Kidney (tissue), 14 donors: Measurements from ENCODE around the gene CCDC12. TPM values are rescaled to one million over a fixed set of nuclear protein-coding genes. Genes with fewer than 3 reads are reported as not detected.

Experiments
- DNase-seq, 5 donors: peaks; one replicate each; pipeline ENCODE4 v3.0.0-alpha.2; 2013 to 2020
- FAIRE-seq: peaks from 2 replicates; lab custom pipeline; 2012; peaks lifted over from hg19 to GRCh38; lab: Jason Lieb, UNC
- H3K27ac ChIP-seq, 2 donors: one replicate each; pipeline ENCODE4 v1.7.0; 2013; ENCODE audit warnings: low read depth in 2 of 2, low read length in 2 of 2, inconsistent platforms in 1 of 2
- H3K27me3 ChIP-seq: one replicate; pipeline ENCODE4 v1.7.1; 2013; ENCODE audit warnings: low read length, inconsistent platforms; ENCODE audit not compliant: control insufficient read depth, insufficient read depth
- H3K36me3 ChIP-seq, 3 donors: one replicate each; pipeline versions ENCODE4 v1.7.0 to v1.7.1; 2013; ENCODE audit warnings: low read length in 3 of 3, control low read depth in 1 of 3, inconsistent platforms in 1 of 3; ENCODE audit not compliant: insufficient read depth in 3 of 3, control insufficient read depth in 2 of 3
- H3K4me1 ChIP-seq, 3 donors: one replicate each; pipeline versions ENCODE4 v1.7.0 to v1.7.1; 2013; ENCODE audit warnings: low read length in 3 of 3, inconsistent platforms in 1 of 3, low read depth in 1 of 3; ENCODE audit not compliant: control insufficient read depth in 2 of 3, insufficient read depth in 2 of 3
- H3K4me3 ChIP-seq, 3 donors: one replicate each; pipeline versions ENCODE4 v1.7.0 to v1.8.1; 2013; ENCODE audit warnings: low read length in 3 of 3, control low read depth in 1 of 3, inconsistent platforms in 1 of 3
- H3K9ac ChIP-seq, 3 donors: one replicate each; pipeline versions ENCODE4 v1.7.0 to v1.7.1; 2013; ENCODE audit warnings: low read length in 3 of 3, control low read depth in 1 of 3, inconsistent platforms in 1 of 3
- H3K9me3 ChIP-seq, 3 donors: one replicate each; pipeline versions ENCODE4 v1.7.0 to v1.7.1; 2013; ENCODE audit warnings: low read length in 3 of 3, control low read depth in 1 of 3, inconsistent platforms in 1 of 3; ENCODE audit not compliant: control insufficient read depth in 2 of 3, insufficient read depth in 1 of 3
- CTCF ChIP-seq: IDR thresholded peaks from 3 replicates; pipeline ENCODE4 v1.5.1; 2012; ENCODE audit warnings: mild to moderate bottlenecking, moderate library complexity, borderline replicate concordance; ENCODE audit not compliant: insufficient read depth; ENCODE audit errors: extremely low read depth
- intact Hi-C: fragments of 100-400 bp; cut with DNase I; formaldehyde crosslinking; loops from one replicate; pipeline ENCODE4 v1.11.1; 2022
- polyA plus RNA-seq: library from polyadenylated mRNA; stranded (reverse); fragments of 350-450 nt; fragmentation: Illumina TruSeq; extraction: RNeasy Lipid Tissue Mini Kit (QIAGEN cat#74804); gene quantifications from one replicate; pipeline ENCODE4 v1.2.3, GENCODE V29; 2014; ENCODE audit warnings: low read depth, low replicate concordance; ENCODE audit not compliant: insufficient read depth
- total RNA-seq: library from RNA; stranded (reverse); fragmentation: NEBNext Ultra II Directional; extraction: Animal tissue kit (Norgen Biotek cat#: 25700); gene quantifications from one replicate; pipeline ENCODE4 v1.2.1, GENCODE V29; 2021
- donor health status: control.
- donor health status: control.
- donor health status: control.
- donor health status: control.
- donor health status: control.
- donor health status: DM: yes; HTN: yes; CAD: no.
- donor health status: Normal renal cell carcinoma (clear cell type).

The CCDC12 gene
- total and polyA plus RNA-seq, 2 donors from 2014 or later, result 59.7 to 85.6 TPM

- peak overlapping the region in 1 of 2 donors; percentile 57 for H3K27ac ChIP-seq
- intact Hi-C loops, result loop anchor here (10.0 kb wide), 1 partner anchor 69 kb away; no protein-coding TSS in a partner anchor
Measured at GRCh38 chr3:46925585-46925934, 51.0 kb downstream of the CCDC12 start.

GRCh38 chr3:46924921-46925584 lies 51.5 kb downstream of the CCDC12 start:
- intact Hi-C loops, result loop anchor here (10.0 kb wide), 1 partner anchor 70 kb away; no protein-coding TSS in a partner anchor
- Histone ChIP-seq H3K27me3 (no peaks in the 10 kb centered on the region), H3K4me3 (no peak overlapping the region), H3K36me3 (peaks cover 2 to 40% (median 39%) of the 10 kb centered on the region in 3 donors), H3K9ac (no peak overlapping the region), H3K4me1 (peaks cover 0 to 27% (median 21%) of the 10 kb centered on the region in 3 donors), H3K9me3 (no peaks in the 10 kb centered on the region), H3K27ac (peak overlapping the region in 1 of 2 donors; percentile 5)
- FAIRE-seq, result no peak
- TF ChIP-seq CTCF, result no peak
- DNase-seq, result peak in 1 of 5 donors; percentile 70

More at GRCh38 chr3:46925585-46925934, 51.0 kb downstream of the CCDC12 start:
- H3K4me3 ChIP-seq, result no peak overlapping the region
- H3K9me3 ChIP-seq, result no peaks in the 10 kb centered on the region
- no peak overlapping the region for H3K9ac ChIP-seq
- H3K36me3 ChIP-seq, result peaks cover 2 to 40% (median 35%) of the 10 kb centered on the region in 3 donors
- H3K4me1 ChIP-seq, result peaks cover 0 to 32% (median 26%) of the 10 kb centered on the region in 3 donors
- H3K27me3 ChIP-seq, result no peaks in the 10 kb centered on the region
- TF ChIP-seq CTCF, result no peak
- FAIRE-seq (no peak), DNase-seq (peak in 1 of 5 donors; percentile 55)

GRCh38 chr3:46923559-46924350 lies 52.8 kb downstream of the CCDC12 start:
- peak; percentile 68 for TF ChIP-seq CTCF
- FAIRE-seq (no peak), DNase-seq (peak in 3 of 5 donors; percentile 49 to 82 (median 51))
- peaks cover 2 to 41% (median 40%) of the 10 kb centered on the region in 3 donors for H3K36me3 ChIP-seq
- H3K4me1 ChIP-seq, result peaks cover 0 to 23% (median 13%) of the 10 kb centered on the region in 3 donors
- H3K4me3 ChIP-seq, result no peak overlapping the region
- no peaks in the 10 kb centered on the region for H3K9me3 ChIP-seq
- H3K27ac ChIP-seq, result no peak overlapping the region
- no peak overlapping the region for H3K9ac ChIP-seq
- no peaks in the 10 kb centered on the region for H3K27me3 ChIP-seq
- intact Hi-C loops, result loop anchor here (10.0 kb wide), 1 partner anchor 71 kb away; no protein-coding TSS in a partner anchor
